Upper lobe of right lung (tissue), 1 donor: ENCODE data around the gene XIST. TPM values are rescaled to one million over a fixed set of nuclear protein-coding genes. Genes with fewer than 3 reads are reported as not detected.
A peak's percentile ranks its signal among the peaks of the same experiment; 100 is the strongest.

Experiments
- ATAC-seq: fragments of 200-7000 bp; cut with Tn5 transposase; one replicate; pipeline ENCODE4 v1.9.1; 2020; ENCODE audit warnings: mild to moderate bottlenecking, moderate library complexity
- DNase-seq: peaks from one replicate; pipeline ENCODE4 v3.0.0-alpha.2; 2020
- H3K27ac ChIP-seq: fragments of 200-600 bp; one replicate; pipeline ENCODE4 v1.8.0; 2022
- H3K27me3 ChIP-seq: fragments of 200-600 bp; one replicate; pipeline ENCODE4 v1.8.0; 2022; ENCODE audit warnings: mild to moderate bottlenecking
- H3K36me3 ChIP-seq: fragments of 200-600 bp; one replicate; pipeline ENCODE4 v1.8.0; 2022
- H3K4me1 ChIP-seq: fragments of 200-600 bp; one replicate; pipeline ENCODE4 v1.8.0; 2022
- H3K4me3 ChIP-seq: fragments of 200-600 bp; one replicate; pipeline ENCODE4 v1.8.0; 2022; ENCODE audit warnings: mild to moderate bottlenecking
- H3K9me3 ChIP-seq: fragments of 200-600 bp; one replicate; pipeline ENCODE4 v1.8.0; 2022
- CTCF ChIP-seq: fragments of 200-600 bp; IDR thresholded peaks from one replicate; pipeline ENCODE4 v1.8.0; 2022; ENCODE audit warnings: antibody characterized with exemption
- intact Hi-C: fragments of 100-400 bp; cut with DNase I; formaldehyde crosslinking; loops from one replicate; pipeline ENCODE4 v1.11.0; 2022
- total RNA-seq: library from RNA; stranded (reverse); fragmentation: NEBNext Ultra II Directional; extraction: Animal tissue kit (Norgen Biotek cat#: 25700); gene quantifications from one replicate; pipeline ENCODE4 v1.2.1, GENCODE V29; 2021
- donor health status: DM: no; HTN: yes; CAD: no; lungs with severe emphysema.

Gene XIST
- total RNA-seq, 1 donor from 2014 or later = 0.12 TPM

- ATAC-seq (no peak), DNase-seq (no peak)
- intact Hi-C loops = no loop called here
- Histone ChIP-seq H3K27ac (no peak overlapping the region), H3K9me3 (no peaks in the 10 kb centered on the region), H3K36me3 (no peaks in the 10 kb centered on the region), H3K4me1 (no peaks in the 10 kb centered on the region), H3K27me3 (no peaks in the 10 kb centered on the region), H3K4me3 (no peak overlapping the region)
- TF ChIP-seq CTCF = no peak
Observed at GRCh38 chrX:73867144-73867543, 14.6 kb upstream of the XIST start.

GRCh38 chrX:73863852-73864251, 11.3 kb upstream of the XIST start:
- DNase-seq = no peak
- no peak for ATAC-seq
- no peak overlapping the region for H3K4me3 ChIP-seq
- intact Hi-C loops = no loop called here
- no peaks in the 10 kb centered on the region for H3K9me3 ChIP-seq
- H3K27me3 ChIP-seq = no peaks in the 10 kb centered on the region
- no peaks in the 10 kb centered on the region for H3K4me1 ChIP-seq
- no peaks in the 10 kb centered on the region for H3K36me3 ChIP-seq
- no peak overlapping the region for H3K27ac ChIP-seq
- TF ChIP-seq CTCF = no peak

GRCh38 chrX:73863268-73863667, 10.8 kb upstream of the XIST start:
- H3K9me3 ChIP-seq = no peaks in the 10 kb centered on the region
- ATAC-seq (no peak), DNase-seq (no peak)
- no peak overlapping the region for H3K27ac ChIP-seq
- no peak overlapping the region for H3K4me3 ChIP-seq
- intact Hi-C loops = no loop called here
- H3K36me3 ChIP-seq = no peaks in the 10 kb centered on the region
- TF ChIP-seq CTCF = no peak
- H3K4me1 ChIP-seq = no peaks in the 10 kb centered on the region
- no peaks in the 10 kb centered on the region for H3K27me3 ChIP-seq

- Histone ChIP-seq H3K4me1 (no peaks in the 10 kb centered on the region), H3K9me3 (no peaks in the 10 kb centered on the region), H3K36me3 (no peaks in the 10 kb centered on the region), H3K27ac (no peak overlapping the region), H3K27me3 (no peaks in the 10 kb centered on the region), H3K4me3 (no peak overlapping the region)
- no peak for TF ChIP-seq CTCF
- no peak for ATAC-seq
- no peak for DNase-seq
- intact Hi-C loops = no loop called here
Observed at GRCh38 chrX:73859622-73860021, 7.1 kb upstream of the XIST start.

GRCh38 chrX:73855546-73855945, 3.0 kb upstream of the XIST start:
- ATAC-seq = peak; percentile 77
- Histone ChIP-seq H3K4me1 (no peaks in the 10 kb centered on the region), H3K9me3 (no peaks in the 10 kb centered on the region), H3K36me3 (no peaks in the 10 kb centered on the region), H3K4me3 (no peak overlapping the region), H3K27me3 (no peaks in the 10 kb centered on the region), H3K27ac (no peak overlapping the region)
- TF ChIP-seq CTCF = peak; percentile 58
- no peak for DNase-seq
- intact Hi-C loops = no loop called here

GRCh38 chrX:73852022-73852421, 492 bp downstream of the XIST start:
- TF ChIP-seq CTCF = no peak
- no peaks in the 10 kb centered on the region for H3K4me1 ChIP-seq
- no peak overlapping the region for H3K4me3 ChIP-seq
- no peaks in the 10 kb centered on the region for H3K9me3 ChIP-seq
- no peak for ATAC-seq
- no peaks in the 10 kb centered on the region for H3K27me3 ChIP-seq
- no peak overlapping the region for H3K27ac ChIP-seq
- no peaks in the 10 kb centered on the region for H3K36me3 ChIP-seq
- DNase-seq = no peak
- intact Hi-C loops = no loop called here
